GM19468 (cell line): ENCODE data around the gene RNH1.

Experiments
- ATAC-seq: cut with Tn5 transposase; IDR thresholded peaks from one replicate; pipeline ENCODE4 v1.9.1; 2021; ENCODE audit warnings: mild to moderate bottlenecking, moderate library complexity, moderate number of reproducible peaks; ENCODE audit not compliant: unreplicated experiment; ENCODE audit errors: extremely low read depth

RNH1 gene

DNA sequence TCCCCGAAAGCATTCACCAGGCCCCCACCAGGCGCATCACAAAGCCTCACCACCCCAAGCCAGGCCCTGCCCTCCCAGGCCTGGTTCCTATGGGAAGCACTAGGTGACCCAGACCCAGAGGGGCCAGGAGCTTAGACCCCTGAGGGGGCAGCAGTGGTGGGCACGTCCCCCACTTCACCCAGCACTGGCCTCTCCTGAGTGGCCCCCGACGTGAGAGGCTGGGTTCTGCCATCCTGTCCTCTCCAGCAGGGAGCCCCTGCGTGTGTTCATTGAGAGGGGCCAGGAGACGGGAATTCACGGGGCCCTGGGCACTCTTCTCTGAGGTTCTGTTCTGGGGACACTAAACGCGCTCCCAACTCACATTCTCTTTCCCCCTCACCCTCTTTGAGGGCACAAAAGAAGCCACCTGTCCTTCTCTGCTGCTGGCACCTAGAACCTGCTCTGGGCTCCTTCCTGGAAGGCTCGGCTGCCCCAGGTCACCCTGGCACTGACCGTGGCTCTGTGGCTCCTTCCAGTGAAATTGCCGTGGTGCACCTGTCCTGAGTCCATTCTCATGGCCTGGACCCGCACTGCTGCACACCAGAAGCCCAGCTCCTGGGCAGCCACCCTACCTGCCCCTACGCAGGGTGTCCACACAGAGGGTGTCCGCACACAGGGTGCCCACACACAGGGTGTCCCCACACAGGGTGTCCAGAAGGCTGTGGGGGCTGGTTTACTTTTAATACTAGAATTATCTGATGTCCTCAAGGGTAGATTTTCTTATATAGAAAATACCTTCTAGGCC lies 44.7 kb downstream of the RNH1 start:
- no peak for ATAC-seq

DNA sequence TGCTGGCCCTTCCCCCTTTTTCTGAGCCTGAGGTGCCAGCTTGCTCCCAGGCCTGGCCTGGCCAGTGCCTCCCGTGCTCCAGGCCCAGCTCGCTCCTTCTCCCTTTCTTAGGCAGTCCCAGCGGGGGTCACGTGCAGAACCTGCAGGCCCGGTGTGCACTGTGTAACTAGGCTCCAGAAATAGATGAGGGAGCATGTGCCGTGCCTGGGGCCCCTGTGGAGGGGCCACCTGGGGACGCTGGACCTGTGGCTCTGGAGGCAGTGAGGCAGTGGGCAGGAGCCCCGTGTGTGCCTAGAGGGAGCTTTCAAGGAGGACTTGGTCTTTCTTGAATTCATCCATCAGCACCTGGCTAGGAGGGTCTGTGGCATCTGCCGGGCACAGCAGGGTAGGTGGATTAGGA lies 45.4 kb downstream of the RNH1 start:
- ATAC-seq = no peak

DNA sequence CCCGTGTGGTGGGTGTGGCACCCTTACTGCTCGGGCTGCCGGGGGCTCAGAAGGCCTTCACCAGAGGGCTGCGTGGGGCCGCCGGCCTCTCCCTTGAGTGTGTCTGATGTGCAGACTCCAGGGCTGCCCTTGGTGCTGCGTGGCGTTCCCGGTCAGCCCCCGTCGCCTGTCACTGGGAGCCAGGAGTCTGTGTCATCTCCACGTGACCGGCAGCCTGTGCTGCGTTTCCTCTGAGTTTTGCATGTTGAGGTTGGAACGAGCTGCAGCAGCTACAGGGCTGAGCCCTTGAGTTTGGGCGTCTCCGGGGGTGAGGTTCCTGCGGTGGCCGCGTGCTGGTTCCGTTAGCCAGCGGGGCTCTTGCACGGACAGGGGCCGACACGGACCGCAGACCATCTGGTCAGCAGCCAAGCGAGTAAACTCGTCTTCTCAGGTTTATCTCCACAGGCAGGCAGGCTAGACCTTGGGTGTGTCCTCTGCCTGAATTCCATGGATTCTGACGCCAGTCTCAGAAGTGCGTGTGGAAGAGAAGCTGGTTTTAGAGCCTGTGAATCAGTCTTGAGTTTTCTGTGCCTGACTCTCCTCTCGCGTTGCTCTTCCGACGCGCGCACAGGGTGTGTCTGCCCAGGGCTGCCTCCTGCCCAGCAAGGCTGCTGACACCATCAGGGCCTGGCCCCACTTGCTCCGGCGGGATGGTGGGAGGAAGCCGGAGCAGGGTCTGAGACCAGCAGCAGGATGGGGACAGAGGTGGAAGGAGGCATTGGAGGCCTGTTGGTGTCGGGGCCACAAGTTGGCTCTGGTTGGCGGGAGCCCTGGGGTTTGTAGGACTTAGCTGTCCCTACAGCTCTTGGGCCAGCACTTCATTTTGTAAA lies 46.5 kb downstream of the RNH1 start:
- no peak for ATAC-seq

DNA sequence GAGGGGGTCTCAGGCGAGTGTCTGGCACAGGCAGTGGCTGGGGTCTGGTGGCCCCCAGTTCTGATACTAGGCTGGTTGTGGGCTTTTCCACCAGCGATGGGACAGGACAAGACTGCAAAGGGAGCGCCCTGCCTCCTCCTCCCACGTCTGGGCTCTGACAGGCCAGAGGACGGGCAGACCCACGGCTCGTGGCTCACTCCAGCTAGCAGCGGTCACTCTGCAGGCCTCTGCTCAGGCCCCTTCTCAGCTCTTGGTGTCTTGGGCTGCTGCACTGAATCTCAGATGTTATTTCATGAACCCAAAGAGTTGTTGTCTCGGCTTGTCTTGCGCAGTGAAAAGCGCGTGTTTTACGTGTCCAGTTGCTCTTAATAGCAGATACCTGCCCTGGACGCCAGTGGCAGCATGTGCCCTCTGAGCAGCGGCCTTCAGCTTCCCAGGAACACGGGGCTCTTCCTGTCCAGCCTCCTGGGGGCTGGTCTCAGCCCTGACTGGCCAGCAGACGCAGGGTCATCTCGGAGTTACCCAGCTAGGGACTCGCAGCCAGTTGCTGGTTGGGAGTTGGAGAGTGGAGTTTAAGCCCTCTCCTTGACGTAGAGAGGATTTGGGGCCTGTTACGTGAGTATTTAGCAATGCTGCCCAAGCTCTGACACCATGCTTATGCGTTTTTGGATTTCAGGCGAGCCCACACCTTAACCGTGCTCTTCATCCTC lies 47.4 kb downstream of the RNH1 start:
- no peak for ATAC-seq

DNA sequence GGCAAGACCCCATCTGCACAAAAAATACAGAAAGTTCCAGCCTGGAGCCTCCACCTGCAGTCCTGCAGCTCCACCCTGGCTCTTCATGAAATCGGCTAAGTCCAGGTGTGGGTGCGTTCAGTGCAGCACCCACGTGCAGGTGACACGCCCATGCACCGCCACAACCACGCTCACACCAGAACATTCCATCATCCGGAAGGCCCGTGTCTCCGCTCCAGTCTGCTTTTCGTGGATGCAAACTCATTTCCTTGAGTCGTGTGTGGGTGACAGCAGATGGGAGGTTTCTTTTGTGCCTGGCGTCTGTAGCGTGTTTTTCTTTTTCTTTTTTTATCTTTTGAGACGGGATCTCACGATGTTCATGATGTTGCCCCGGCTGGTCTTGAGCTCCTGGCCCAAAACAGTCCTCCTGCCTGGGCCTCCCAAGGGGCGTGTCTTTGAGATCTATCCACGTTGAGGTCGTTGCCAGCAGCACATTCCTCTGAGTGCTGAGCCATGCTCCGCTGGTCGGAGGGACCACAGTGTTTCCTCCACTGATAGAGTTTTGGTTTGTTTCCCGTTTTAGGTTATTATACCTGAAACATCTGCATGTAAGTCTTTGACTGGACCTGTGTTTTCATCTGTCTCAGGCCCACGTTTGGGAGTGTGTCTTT lies 49.8 kb downstream of the RNH1 start:
- no peak for ATAC-seq

DNA sequence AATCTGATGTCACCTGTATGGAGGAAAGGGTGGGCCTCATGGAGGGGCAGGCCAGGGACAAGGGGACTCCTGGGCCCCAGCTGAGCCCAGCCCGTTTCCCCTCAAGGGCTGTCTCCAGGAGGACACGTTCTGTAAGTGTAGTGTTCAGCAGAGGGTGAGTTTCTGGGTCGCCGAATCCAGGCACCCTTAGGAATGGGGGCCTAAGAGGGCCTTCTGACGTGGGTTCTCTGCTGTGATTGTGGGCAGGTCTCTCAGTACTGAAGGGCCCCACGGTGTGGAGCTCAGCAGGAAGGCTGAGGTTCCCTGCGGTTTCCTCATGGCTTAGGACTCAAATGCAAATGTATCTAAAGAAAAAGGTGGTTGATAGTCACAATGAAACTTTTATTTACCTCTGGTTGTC lies 50.5 kb downstream of the RNH1 start:
- no peak for ATAC-seq

DNA sequence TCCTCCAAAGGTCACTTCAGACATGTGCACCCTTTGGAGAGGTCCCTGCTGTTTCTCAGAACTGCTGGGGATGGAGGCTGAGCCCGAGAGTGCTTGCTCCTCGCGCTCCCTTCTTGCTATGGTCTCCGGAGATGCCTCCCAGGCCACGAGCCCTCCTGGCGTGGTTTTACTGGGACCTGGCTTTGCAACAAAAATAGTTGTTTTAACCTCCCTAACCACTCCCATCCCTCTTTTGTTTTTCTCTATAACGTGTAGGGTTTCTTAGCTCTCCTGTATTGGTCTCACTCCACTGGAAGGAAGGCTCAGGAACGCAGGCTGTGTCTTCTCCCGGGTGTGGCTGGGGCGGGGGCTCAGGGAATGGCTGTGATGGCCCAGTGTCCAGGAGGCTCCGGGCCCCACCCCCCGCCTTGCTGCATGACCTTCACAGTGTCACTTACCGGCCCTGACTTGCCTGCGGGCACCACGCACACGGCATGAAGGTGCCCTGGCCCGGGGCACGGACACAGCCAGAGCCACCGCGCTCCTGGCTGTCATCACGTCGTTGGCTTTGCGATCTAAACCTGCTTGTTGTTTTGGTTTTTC lies 51.4 kb downstream of the RNH1 start:
- no peak for ATAC-seq

DNA sequence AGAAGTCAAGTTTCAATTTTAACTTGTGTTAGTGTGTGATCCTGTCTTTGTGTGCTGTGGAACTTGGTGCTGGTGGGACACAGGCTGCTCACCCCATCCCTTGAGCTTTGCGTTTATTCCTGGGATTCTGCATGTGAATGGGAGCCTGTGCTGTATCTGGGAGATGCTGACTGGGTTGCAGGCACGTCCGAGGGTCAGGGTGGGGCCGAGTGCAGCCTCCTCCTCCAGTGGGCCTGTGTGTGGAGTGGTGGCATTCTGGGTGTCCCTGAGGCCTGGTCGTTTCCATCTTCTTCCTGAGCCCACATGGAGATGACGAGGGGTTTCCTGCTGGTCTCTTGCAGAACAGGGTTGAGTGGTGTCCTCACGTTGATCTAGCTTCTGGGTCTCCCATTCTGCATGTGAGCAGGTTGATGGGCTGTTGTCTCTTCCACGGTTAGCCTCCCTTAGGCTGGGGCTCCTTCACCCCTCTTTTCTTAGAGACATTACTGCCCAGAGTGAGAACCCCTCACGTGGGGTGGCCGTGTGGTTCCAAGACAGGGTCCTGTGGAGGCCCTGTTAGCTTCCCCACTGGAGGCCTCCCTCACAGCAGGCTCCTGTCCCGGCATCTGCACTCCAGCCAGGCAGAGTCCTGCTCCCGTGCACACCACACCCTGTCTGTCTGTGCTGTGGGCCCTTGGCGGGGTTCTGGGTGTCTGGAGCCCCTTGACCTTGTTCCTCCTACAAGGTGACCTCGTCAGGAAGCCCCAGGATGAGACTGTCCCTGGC lies 52.1 kb downstream of the RNH1 start:
- no peak for ATAC-seq

DNA sequence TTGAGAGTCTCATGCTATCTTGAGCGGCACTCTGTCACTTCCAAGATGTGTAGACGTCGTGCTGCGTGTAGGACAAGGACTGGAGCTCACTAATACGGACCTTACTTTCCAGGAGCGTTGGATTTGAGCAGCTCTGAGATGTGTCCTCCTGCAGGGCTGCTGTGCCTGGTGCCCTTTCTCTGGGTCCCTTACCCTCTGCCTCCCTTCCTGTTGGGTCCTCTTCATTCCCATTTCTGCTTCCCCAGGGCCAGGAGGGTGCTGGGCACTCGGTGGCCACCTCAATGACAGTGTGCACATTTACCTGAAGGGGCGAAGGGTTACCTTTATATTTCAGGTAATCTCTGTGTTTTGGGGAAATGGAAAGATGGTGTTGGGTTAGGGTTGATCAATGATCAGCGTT lies 53.0 kb downstream of the RNH1 start:
- ATAC-seq = no peak

DNA sequence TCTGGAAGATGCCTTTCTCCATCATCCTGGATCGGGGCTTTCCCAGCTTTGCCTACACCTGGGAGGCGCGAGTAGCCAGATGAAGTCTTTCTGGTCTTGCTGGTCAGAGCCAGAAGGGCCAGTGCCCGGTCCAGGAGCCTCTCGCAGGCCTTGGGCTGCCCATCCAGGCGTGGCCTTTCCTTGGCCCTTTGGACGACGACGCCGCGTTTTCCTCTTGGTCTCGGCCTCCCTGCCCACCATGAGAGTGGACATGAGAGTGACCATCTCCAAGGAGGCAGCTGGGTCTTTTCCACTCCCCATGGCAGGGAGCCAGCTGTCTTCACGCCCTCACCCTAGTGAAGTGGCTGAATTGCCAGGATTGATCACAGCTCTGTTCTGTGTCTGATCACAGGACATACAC lies 53.5 kb downstream of the RNH1 start:
- no peak for ATAC-seq

DNA sequence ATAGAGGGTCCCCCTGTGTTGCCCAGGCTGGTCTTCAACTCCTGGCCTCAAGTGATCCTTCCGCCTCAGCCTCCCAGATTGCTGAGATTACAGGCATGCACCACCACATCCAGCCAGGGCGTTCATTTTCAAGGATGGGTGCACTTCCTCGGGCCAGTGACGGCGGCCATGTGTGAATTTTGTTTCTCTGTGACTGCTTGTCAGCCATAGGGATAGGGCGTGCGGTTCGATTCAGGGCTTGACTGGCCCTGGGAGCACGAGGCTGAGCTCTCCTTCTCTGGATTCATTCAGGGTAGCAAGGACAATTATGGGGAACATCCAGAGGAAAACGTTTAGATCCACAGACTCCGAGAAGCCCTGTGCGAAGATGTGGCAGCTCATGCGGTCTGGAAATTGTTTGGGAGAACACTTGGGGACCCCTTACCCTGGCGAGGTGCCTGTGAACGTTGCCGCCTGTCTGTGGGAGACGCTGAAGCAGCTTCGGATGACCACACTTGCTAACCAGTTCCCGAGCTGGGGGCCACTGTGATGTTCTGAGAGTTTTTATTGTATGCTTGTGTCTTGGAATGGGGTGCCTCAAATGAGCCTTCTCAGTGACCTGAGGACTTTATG lies 54.0 kb downstream of the RNH1 start:
- no peak for ATAC-seq

DNA sequence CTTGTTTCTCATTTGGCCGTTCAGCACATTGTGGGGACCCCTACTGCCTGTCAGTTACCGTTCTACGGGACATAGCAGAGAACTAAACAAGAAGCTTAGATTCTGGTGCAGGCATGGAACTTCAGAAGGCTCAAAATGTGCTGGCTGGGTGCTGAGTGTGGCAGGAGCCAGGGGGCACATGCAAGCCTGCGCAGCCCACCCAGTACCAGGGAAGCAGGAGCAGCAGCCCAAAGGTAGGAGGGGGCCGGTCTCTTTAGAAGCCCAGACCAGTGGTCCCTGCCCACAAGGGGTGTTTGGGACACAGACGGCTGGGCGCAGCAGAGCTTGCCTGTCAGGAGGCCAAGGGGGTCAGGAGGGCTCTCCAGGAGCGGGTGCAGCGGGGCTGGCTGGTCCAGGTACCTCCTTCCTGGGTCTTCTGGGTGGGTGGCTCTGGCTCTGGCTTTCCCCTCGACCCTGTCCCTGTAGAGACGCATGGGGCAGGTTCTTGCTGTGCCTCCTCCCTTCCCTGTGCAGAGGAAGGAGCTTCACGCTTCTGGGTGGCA lies 54.8 kb downstream of the RNH1 start:
- ATAC-seq = no peak

DNA sequence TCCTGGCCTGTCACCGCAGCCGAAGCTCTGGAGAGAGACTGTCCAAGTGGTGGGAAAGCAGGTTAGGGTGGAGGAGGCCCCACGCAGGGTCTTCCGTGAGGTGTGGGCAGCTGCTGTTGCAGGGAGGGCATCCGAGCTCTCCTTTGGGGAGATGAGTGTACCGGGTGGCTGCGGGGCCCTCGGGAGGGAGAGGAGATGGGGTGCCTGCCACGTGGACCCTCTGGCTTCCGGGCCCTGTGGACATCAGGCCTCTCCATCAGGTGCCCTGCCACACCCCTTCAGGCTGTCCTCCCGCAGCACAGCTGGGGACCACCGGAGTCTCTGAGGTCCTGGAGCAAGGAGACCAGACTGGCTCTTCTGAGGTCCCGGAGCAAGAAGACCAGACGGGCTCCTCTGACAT lies 55.3 kb downstream of the RNH1 start:
- no peak for ATAC-seq

DNA sequence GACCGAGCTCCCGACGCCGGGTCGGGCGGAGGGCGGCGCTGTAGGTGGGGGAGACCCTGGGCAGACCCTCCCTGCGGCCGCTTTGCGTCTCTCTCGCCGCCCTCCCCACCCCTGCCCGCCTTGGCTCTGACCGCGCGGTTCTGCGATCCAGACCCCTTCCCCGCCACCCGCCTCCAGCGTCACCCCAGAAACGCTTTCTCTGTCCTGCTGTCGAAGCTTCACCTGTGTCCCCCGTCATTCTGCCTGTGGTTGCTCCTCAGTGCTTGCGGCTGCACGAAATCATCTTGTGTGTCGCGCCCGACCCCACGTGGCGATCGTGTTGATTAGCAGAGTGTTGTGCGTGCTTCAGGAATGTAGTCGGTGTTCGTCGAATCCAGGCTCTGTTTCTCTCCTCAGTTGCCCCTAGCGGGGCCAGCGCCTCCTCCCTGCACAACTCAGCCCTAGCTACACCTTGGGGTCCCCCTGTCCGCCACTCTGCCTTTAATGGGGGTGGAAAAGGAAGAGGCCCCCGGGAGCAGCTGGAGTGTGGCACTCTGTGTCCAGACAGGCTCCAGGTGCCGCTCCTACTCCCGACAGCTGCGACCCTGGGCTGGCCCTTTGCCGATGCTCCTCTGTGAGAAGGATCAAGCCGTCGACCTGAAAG lies 56.1 kb downstream of the RNH1 start:
- no peak for ATAC-seq

DNA sequence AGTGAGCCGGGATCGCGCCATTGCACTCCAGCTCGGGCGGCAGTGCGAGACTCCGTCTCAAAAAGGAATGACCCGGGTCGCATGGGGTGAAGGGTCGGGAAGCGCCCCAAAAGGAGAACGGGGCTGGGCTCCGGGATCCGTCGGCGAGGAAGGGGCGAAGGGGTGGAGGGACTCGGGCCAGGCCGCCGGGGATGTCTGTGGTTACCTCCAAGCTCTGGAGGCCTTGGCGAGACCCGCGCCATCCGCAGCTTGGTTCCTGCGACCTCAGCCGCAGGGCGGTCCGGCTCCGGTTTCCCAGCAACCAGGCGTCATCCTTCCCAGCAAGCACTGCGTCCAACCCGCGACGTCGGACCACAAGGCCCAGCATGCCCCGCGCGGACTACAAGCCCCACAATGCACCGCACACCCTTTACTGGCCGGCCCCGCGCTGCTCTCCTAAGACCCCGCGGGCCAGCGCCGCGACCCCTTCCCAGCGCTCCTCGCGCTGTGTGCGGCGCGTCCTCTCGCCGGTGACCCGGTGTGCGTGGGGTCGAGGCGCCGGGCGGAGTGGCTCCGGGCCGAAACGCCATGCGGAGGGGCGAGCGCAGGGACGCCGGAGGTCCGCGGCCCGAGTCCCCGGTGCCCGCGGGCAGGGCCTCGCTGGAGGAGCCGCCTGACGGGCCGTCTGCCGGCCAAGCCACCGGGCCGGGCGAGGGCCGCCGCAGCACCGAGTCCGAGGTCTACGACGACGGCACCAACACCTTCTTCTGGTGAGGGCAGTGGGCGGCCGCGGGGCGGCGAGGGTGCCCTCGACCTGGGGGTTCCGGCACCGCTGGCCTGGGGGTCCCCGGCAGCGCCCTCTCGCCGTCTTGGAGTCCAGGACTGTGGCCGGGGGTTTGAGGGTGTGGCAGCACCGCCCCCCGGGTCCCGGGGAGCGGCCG lies 56.9 kb downstream of the RNH1 start, which contains the start of gene PTDSS2:
Gene PTDSS2 (plus strand): TSS at position 391 of the 920 bp plus-strand sequence. CDS start 177 bp downstream, at position 568.
- ATAC-seq = peak; percentile 51

DNA sequence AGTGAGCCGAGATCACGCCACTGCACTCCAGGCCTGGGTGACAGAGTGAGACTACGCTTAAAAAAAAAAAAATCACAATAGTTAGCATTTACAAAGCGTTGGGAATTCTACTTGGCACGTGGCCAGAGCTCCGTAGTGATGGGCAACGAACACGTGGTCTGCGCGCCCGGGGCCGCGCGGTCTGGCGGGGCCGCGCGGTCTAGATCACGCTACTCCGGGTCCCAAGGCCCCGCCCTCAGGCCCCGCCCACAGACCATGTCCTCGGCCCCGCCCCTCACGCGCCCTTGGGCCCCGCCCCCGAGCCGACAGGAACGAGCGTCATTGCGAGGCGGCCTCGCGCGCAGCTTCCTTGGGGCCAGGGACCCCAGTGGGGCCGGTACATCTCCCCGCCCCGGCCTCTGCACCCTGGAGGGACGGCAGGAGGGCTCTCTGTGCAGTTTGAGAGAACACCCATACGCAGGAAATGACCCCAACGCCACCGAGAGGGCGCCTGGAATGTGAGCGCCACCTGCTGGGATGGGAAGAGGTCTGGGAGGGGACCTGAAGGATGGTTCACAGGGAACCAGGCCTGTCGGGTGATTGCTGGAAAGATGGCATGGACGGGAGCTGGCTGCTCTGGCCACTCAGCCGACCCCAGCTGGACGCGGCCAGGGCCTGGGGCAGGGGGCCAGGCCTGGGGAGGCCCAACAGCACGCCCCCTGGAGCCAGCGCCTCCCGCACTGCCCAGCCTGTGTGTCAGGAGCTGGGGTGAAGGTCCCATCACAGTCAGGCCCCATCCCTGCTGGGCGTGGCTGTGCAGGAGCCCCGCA lies 58.9 kb downstream of the RNH1 start:
- peak; percentile 33 for ATAC-seq
